Measurements from ENCODE around the gene ODAD3.
"Not testable (repeated sequence)": the region's sequence is repeated elsewhere in the genome, so short reads cannot be mapped to it uniquely, and the experiment has no call there.

DNA sequence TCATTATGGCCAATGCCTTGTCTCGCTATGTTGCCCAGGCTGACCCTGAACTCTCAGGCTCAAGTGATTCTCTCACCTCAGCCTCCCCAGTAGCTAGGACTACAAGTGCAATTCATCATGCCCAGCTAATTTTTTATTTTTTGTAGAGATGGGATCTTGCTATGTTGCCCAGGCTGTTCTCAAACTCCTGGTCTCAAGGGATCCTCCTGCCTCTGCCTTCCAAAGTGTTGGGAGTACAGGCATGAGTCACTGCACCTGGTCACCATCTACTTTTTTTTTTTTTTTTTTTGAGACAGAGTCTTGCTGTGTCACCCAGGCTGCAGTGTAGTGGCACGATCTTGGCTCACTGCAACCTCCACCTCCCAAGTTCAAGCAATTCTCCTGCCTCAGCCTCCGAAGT lies 40.4 kb upstream of the ODAD3 start:
- TF ChIP-seq, protein P1, sequence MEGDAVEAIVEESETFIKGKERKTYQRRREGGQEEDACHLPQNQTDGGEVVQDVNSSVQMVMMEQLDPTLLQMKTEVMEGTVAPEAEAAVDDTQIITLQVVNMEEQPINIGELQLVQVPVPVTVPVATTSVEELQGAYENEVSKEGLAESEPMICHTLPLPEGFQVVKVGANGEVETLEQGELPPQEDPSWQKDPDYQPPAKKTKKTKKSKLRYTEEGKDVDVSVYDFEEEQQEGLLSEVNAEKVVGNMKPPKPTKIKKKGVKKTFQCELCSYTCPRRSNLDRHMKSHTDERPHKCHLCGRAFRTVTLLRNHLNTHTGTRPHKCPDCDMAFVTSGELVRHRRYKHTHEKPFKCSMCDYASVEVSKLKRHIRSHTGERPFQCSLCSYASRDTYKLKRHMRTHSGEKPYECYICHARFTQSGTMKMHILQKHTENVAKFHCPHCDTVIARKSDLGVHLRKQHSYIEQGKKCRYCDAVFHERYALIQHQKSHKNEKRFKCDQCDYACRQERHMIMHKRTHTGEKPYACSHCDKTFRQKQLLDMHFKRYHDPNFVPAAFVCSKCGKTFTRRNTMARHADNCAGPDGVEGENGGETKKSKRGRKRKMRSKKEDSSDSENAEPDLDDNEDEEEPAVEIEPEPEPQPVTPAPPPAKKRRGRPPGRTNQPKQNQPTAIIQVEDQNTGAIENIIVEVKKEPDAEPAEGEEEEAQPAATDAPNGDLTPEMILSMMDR (IDR thresholded peaks at IDR 0.05; ENCODE audit: insufficient read depth, low read depth, low read length) = not testable (repeated sequence)
- not testable (repeated sequence) for TF ChIP-seq EZH2 (IDR thresholded peaks at IDR 0.05; ENCODE audit: insufficient read depth, low read length)
